ENCODE data around the gene CFAP68. TPM values are rescaled to one million over a fixed set of nuclear protein-coding genes. Genes with fewer than 3 reads are reported as not detected.

CFAP68 gene
- total and polyA plus RNA-seq, 2 of the 8 experiments (the other 6 are each of a cell fraction or from before 2014, with no cell fraction given), result 21.4 to 43.1 TPM

GRCh38 chr11:111913997-111914396 lies 34.7 kb downstream of the CFAP68 start (continued):
- TF ChIP-seq POLR2AphosphoS5 (IDR thresholded peaks at IDR 0.05; ENCODE audit: low read depth, low read length), result no peak
- no peak for TF ChIP-seq KDM1A (IDR thresholded peaks at IDR 0.05; ENCODE audit: borderline replicate concordance, low read length)
